ENCODE measurements around the gene TOPORS.

DNA sequence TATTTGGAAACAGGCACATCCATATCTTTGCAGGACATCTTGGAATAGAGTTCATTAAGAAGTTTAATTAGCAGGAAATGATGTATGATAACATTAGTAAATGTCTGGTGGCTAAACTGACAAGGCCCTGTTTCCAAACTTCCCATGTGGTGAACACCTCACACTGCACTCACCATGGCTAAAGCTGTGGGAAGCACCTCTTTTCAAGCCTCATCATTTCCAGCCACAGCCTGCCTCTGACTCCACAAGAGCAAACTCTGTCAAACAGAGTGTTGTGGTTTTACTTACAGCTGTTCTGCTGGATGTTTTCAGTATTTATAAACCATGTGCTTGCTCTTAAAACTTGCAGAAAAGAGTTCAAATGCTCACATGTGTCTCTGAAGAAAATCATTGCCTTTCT is 35.5 kb upstream of the TOPORS start:
- TF ChIP-seq, protein P1, sequence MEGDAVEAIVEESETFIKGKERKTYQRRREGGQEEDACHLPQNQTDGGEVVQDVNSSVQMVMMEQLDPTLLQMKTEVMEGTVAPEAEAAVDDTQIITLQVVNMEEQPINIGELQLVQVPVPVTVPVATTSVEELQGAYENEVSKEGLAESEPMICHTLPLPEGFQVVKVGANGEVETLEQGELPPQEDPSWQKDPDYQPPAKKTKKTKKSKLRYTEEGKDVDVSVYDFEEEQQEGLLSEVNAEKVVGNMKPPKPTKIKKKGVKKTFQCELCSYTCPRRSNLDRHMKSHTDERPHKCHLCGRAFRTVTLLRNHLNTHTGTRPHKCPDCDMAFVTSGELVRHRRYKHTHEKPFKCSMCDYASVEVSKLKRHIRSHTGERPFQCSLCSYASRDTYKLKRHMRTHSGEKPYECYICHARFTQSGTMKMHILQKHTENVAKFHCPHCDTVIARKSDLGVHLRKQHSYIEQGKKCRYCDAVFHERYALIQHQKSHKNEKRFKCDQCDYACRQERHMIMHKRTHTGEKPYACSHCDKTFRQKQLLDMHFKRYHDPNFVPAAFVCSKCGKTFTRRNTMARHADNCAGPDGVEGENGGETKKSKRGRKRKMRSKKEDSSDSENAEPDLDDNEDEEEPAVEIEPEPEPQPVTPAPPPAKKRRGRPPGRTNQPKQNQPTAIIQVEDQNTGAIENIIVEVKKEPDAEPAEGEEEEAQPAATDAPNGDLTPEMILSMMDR (IDR thresholded peaks at IDR 0.05) = no peak
- no peak for TF ChIP-seq EP300 (IDR thresholded peaks at IDR 0.05)
